ENCODE measurements around the gene OR6S1. TPM values are rescaled to one million over a fixed set of nuclear protein-coding genes. Genes with fewer than 3 reads are reported as not detected.
"Not testable (repeated sequence)": the region's sequence is repeated elsewhere in the genome, so short reads cannot be mapped to it uniquely, and the experiment has no call there.

The OR6S1 gene
- total RNA-seq, 2 donors from 2014 or later: not detected

DNA sequence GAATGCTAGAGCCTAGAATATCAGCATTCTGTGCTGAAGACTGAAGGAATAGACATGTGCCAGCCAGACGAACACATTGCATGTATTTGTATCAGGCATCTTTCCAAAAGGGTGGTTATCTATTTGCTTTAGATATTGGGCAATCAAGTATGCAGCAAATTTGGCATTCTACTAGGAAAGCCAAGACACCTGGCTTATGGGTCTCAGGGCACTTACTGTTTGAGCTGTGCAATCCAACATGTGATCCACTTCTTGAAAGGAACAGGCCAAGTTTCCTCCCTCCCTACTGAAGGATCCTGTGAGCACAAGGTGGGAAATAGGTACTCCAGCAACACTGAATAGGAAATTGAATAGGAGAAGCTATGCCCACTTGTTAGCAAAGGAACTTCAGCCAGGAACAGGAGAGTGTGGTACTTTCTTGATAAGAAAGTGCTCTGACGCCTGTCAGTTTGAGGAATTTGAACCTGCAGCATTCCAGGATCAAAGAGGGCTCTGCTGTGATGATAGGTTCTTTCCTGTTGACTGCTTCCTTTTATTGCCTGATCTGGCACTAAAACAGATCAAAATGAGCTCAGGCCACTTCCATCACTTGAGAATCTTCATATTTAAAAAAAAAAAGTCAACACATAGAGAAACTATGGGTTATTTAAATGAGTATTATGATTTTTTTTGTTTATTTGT, 20.6 kb downstream of the OR6S1 start:
- ATAC-seq: peak; percentile 67
- DNase-seq: no peak
- intact Hi-C loops (cut with DNase I): no loop called here
- WGBS, 2 donors: 19 to 31% methylated on average over 2 of the region's 2 CpGs
- Histone ChIP-seq H3K27me3 (no peaks in the 10 kb centered on the region), H3K36me3 (replicated peaks in 1 of 2; ENCODE audit: insufficient read depth in 1 of 2, low read depth in 2 of 2) (no peaks in the 10 kb centered on the region), H3K9me3 (no peaks in the 10 kb centered on the region), H3K4me3 (no peak overlapping the region), H3K4me1 (peaks cover 26% of the 10 kb centered on the region), H3K27ac (no peak overlapping the region)
- TF ChIP-seq CTCF (IDR thresholded peaks at IDR 0.05) (no peak), POLR2A (IDR thresholded peaks at IDR 0.05) (no peak)

DNA sequence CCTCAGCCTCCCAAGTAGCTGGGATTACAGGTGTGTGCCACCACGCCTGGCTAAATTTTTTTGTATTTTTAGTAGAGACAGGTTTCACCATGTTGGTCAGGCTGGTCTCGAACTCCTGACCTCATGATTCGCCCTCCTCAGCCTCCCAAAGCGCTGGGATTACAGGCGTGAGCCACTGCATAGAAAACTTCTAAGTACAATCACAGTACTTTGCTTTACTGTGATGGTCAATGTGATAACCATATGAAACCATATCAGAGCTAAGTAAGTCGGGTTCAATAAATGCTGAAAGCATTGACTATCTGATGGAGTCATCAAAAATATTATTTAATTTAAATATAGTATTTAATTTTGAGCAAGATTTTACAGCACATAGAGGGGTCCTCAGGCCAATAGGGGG, 21.8 kb downstream of the OR6S1 start:
- H3K9me3 ChIP-seq; H3K36me3 ChIP-seq (replicated peaks in 1 of 2; ENCODE audit: insufficient read depth in 1 of 2, low read depth in 2 of 2); H3K27ac ChIP-seq; intact Hi-C loops (cut with DNase I); H3K4me3 ChIP-seq; ATAC-seq; H3K27me3 ChIP-seq; DNase-seq: not testable (repeated sequence)
- H3K4me1 ChIP-seq: peaks cover 13% of the 10 kb centered on the region
- 70 to 80% methylated on average over 6 of the region's 6 CpGs for WGBS, 2 donors

GRCh38 chr14:20618271-20618749, 23.2 kb downstream of the OR6S1 start:
- no peak overlapping the region for H3K4me3 ChIP-seq
- DNase-seq (no peak), ATAC-seq (no peak)
- peaks cover 17% of the 10 kb centered on the region for H3K4me1 ChIP-seq
- H3K9me3 ChIP-seq: no peaks in the 10 kb centered on the region
- TF ChIP-seq POLR2A (IDR thresholded peaks at IDR 0.05) (no peak), CTCF (IDR thresholded peaks at IDR 0.05) (no peak)
- H3K27me3 ChIP-seq: no peaks in the 10 kb centered on the region
- H3K36me3 ChIP-seq (replicated peaks in 1 of 2; ENCODE audit: insufficient read depth in 1 of 2, low read depth in 2 of 2): no peaks in the 10 kb centered on the region
- intact Hi-C loops (cut with DNase I): no loop called here
- H3K27ac ChIP-seq: no peak overlapping the region
- WGBS, 2 donors: 19 to 25% methylated on average over 4 of the region's 4 CpGs

- peaks cover 17% of the 10 kb centered on the region for H3K4me1 ChIP-seq
- intact Hi-C loops (cut with DNase I): no loop called here
- H3K9me3 ChIP-seq: no peaks in the 10 kb centered on the region
- no peak overlapping the region for H3K4me3 ChIP-seq
- H3K27me3 ChIP-seq: no peaks in the 10 kb centered on the region
- H3K36me3 ChIP-seq (replicated peaks in 1 of 2; ENCODE audit: insufficient read depth in 1 of 2, low read depth in 2 of 2): no peaks in the 10 kb centered on the region
- ATAC-seq (no peak), DNase-seq (no peak)
- WGBS, 2 donors: 68 to 71% methylated on average over 12 of the region's 12 CpGs
- no peak for TF ChIP-seq POLR2A (IDR thresholded peaks at IDR 0.05)
- no peak overlapping the region for H3K27ac ChIP-seq
Observed at GRCh38 chr14:20617138-20618003, 24.1 kb downstream of the OR6S1 start.

GRCh38 chr14:20615996-20616395, 25.5 kb downstream of the OR6S1 start:
- Histone ChIP-seq H3K9me3 (no peaks in the 10 kb centered on the region), H3K4me1 (peaks cover 11% of the 10 kb centered on the region), H3K36me3 (replicated peaks in 1 of 2; ENCODE audit: insufficient read depth in 1 of 2, low read depth in 2 of 2) (no peaks in the 10 kb centered on the region), H3K4me3 (no peak overlapping the region), H3K27ac (no peak overlapping the region), H3K27me3 (no peaks in the 10 kb centered on the region)
- ATAC-seq (no peak), DNase-seq (no peak)
- TF ChIP-seq CTCF (IDR thresholded peaks at IDR 0.05) (no peak), POLR2A (IDR thresholded peaks at IDR 0.05) (no peak)
- 76 to 77% methylated on average over 5 of the region's 5 CpGs for WGBS, 2 donors
- intact Hi-C loops (cut with DNase I): no loop called here

All from body of pancreas (tissue), 4 donors.